Medulla oblongata (tissue), 1 donor: ENCODE data around the gene TAAR1.
"Not testable (repeated sequence)": the region's sequence is repeated elsewhere in the genome, so short reads cannot be mapped to it uniquely, and the experiment has no call there.

ENCODE experiments used
- DNase-seq: peaks from one replicate; pipeline ENCODE4 v3.0.0-alpha.2; 2015; ENCODE audit errors: extremely low spot score

The TAAR1 gene, protein sequence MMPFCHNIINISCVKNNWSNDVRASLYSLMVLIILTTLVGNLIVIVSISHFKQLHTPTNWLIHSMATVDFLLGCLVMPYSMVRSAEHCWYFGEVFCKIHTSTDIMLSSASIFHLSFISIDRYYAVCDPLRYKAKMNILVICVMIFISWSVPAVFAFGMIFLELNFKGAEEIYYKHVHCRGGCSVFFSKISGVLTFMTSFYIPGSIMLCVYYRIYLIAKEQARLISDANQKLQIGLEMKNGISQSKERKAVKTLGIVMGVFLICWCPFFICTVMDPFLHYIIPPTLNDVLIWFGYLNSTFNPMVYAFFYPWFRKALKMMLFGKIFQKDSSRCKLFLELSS

DNA sequence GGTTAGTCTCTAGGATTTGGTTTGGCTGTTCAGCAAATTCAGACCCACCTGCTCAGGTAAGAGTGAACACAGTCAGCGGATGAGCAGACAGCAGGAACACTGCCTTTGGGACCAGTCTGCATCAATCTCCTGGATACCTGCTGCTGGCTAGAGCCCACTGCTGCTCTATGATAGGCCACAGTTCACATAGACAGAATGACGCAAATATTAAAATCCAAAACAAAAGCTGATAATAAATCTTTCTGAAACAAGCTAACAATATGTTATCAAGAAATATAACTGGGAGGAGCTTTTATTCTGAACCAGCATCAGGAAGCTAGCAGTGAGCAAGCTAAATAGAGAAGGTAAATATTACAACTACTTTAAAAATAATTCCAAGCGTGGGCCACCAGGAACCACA lies at the start of gene TAAR1:
Gene TAAR1, minus strand, starts transcription at position 101 of the 400 bp plus-strand sequence. CDS start 13,179 bp downstream, outside the sequence.
- DNase-seq: no peak

DNA sequence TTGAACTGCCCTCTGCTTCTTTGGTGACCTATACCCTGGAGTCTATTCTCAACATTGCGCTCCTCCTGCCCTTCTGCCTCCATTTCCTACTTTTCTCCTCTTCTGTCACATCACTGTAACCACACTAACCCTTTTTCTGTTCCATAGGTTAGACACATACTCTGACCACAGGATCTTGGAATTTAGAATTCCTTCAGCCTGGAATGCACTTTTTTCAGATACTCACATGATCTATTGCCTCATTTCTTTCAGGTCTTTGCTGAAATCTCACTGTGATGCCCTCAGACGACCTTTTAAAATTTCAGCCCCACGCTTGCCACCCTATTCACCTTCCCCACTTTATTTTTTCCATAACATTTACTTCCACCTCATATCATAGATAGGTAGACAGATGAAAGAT lies 49.8 kb upstream of the TAAR1 start:
- no peak for DNase-seq

DNA sequence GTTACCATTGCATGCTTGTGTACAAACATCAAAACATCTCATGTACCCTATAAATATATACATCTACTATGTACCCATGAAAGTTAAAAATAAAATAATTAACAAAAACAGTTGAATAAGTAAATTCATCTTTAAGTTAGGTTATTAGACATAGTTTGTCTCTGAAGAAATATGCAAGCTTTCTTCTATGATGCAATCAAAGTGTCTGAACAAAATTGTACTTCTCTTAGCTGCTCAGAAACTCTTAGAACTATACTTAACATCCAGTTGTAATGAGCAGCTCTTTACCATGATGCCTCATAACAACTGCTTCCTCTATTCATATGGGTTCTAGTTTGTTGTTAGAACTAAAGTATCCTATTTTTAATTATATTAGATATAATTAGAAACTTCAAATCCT lies 49.0 kb upstream of the TAAR1 start:
- no peak for DNase-seq

DNA sequence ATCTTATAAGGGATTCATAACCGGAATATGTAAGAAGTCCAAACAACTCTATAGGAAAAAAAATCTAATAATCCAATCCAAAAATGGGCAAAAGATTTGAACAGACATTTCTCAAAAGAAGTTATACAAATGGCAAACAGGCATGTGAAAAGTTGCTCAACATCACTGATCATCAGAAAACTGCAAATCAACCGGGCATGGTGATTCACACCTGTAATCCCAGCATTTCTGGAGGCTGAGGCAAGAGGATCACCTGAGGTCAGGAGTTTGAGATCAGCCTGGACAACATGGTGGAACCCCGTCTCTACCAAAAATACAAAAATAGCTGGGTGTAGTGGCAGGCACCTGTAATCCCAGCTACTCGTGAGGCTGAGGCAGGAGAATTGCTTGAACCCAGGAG lies 47.8 kb upstream of the TAAR1 start:
- DNase-seq: not testable (repeated sequence)

DNA sequence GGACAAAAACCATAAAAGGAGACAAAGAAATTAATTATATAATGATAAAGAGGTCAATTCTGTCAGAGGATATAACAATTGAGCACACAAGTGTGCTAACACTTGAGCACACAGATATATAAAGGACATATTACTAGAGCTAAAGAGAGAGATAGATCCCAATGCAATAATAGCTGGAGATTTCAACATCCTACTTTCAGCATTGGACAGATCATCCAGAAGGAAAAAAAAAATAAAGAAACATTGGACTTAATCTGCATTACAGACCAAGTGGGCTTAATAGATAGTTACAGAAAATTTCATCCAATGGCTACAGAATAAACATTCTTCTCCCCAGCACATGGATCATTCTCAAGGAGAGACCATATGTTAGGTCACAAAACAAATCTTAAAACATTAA lies 45.0 kb upstream of the TAAR1 start:
- no peak for DNase-seq

DNA sequence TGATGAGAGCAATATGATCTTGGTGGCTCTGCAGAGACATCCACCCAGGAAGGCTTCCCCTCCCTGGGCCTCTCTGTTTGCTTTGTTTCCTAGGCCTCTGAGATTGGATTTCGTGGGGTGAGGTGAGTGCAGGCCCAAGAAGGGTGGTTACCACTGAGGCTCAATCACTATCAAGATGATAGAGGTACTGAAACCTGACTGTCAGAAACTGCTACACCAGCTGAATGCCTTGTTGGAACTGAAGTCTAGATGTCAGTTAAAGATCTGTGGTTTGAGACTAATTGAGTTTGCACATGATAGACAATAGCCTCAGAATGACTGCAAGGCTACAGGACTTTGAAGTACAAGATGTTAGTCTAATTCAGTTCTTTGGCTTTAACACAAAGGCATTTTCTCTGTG lies 39.6 kb upstream of the TAAR1 start:
- DNase-seq: no peak

DNA sequence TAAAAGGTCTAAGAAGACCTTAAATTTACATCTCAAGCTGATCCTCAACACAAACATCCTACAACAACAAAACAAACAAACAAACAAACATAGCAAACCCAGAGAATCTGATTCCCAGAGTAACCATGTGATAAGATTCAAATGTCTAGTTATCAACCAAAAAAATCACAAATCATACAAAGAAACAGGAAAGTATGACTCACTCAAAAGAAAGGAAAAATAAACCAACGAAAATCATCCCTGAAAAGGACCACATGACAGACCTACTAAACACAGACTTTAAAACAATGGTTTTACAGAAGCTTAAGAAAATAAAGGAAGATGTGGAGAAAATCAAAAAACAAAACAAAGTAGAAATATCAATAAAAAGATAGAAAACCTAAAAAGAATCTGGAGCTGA lies 36.8 kb upstream of the TAAR1 start:
- no peak for DNase-seq

DNA sequence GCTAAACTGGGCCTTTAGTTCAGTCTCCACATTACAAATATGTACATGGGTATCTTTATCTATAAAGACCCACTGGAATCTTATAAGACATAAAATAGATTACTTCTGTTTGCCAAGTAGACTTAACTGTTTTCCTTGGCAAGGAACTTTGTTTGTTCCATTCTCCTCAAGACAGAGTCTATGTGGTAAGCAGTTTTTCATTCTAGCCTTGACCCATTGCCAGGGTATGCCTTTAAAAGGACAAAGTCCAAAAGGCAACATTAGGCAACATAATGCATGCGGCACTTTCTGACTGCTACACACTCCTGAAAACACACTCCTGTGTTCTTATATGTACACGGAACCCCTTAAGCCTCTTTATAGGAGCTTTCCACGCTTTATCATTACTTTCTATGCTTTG lies 34.5 kb upstream of the TAAR1 start:
- no peak for DNase-seq

DNA sequence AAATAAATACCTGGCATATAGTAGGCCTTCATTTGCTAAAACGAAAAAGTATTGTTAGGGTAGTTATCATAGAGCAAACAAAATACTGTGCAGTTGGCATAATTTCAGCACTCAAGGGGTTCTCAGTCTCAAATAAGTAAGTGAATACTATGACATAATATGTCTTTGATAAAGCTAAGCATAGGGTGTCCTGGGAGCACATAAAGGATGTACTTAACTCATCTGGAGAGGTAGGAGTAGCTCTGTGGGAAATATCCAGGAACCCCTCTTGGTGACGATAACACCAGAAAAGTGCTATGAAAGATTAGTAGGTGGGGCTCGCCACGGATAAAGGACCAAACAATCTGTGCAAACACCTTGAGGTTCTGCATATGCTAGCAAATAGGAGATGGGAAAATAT lies 31.7 kb upstream of the TAAR1 start:
- no peak for DNase-seq

DNA sequence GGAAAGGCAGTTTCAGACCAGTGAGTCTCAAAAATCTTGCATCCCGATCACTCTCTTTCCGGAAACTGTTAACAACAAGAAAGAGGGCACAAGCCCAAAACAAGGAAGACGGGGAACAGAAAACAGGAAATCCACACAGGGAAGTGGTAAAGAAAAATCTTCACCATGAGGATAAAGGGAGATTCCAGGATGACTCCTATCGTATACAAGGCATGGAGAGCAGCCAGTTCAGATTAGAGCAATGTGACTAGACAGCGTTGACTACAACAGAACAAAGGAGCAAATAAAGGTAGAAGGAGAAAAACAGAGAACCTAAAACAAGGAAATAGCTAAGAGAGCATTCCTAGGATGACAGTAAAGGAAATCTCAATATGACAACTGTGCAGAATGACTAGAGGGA lies 28.3 kb upstream of the TAAR1 start:
- no peak for DNase-seq

DNA sequence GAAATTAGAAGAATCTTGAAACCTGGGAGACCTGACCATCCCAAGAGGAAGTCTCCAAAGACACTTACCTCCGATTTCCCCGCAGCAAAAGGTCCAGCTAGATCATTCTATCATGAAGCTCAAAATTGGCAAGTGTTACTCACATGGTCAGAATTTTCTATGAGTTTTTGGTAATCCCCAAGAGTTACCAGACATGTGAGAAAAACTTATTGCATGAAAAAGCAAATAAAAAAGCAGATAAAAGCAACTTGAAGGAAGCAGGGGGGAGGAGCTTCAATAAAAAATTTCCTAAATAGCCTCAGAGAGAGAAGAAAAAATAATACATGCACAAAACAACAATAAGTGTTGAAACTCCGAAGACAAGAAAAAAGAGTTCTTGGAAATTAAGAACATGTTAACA lies 27.5 kb upstream of the TAAR1 start:
- no peak for DNase-seq

DNA sequence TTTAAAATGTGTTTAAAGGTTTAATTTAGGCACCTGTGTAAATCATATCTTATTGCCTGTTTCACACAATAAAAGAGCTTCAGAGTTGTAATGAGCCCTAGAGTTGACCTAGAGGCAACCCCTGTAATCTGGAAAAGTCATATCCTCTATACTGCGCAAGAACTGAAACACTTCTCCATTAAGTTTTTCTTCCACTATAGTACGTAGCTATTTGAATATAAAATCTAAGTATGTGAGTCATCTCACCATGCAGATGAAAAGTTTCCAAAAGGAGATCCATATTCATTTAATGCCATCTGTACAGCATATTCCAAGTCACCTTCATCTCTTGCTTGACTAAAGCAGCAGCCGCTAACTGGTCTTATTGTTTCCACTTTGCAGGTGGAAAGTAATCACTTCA lies 26.0 kb upstream of the TAAR1 start:
- DNase-seq: no peak

DNA sequence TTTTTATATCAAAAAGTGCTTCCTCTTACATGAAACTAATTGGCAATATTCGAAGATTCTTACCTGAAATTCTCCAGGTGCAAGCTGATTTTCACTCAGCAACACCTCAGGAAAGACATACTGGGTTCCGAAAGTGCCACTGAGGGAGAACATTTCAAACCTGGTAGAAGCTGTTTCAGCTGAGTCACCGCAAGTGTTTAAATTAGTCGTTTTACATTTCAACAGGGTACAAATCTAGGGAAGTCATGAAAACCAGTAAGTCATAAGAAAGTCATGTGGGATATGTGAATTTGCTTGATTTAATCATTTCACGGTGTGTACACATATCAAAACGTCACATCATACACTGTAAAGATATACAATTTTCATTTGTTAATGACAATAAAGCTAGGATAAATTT lies 25.3 kb upstream of the TAAR1 start:
- DNase-seq: no peak

DNA sequence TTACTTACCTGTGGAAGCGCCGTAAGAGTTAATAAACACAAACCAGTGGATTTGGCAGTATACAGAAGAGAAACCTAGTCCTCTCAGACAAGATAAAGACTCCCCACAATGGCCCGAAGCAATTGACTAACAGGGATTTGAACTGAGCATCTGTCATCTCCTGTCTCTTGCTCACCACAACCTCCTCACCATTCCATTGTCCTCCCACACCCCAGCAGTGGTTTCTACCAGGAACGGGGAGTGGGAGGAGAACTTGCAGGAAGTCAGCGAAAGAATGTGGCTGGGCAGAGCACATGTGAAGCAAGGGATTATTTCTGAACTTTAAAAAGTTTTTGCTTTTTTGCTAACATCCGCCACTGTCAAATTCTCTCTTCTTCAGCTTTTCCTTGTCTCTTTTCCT lies 24.6 kb upstream of the TAAR1 start:
- DNase-seq: no peak

DNA sequence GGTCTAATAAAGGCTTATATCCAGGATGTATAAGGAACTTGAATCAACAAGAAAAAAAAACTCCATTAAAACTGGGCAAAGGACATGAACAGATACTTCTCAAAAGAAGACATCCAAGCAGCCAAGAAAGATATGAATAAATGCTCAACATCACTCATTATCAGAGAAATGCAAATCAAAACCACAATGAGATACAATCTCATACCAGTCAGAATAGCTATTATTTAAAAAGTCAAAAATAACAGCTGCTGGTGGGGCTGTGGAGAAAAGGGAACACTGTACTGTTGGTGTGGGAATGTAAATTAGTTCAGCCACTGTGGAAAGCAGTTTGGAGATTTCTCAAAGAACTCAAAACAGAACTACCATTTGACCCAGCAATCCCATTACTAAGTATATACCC lies 20.1 kb upstream of the TAAR1 start:
- not testable (repeated sequence) for DNase-seq

DNA sequence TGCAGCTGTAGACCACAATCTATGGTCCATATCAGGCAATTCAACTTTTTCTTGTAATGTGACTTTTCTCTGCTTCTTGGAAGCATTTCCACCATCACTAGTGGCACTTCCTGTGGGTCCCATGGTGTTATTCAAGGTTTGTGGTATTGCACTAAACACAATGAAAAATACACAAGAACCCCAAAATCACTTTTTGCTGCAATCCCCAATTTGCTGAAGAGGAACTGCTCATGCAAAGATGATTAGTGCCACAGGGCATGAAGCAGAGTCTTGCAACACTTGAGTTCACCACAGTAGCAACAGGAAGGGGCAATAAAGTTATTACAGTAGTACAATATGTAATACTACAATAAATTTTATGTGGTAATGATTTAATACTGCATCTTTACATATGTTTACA lies 16.8 kb upstream of the TAAR1 start:
- no peak for DNase-seq

DNA sequence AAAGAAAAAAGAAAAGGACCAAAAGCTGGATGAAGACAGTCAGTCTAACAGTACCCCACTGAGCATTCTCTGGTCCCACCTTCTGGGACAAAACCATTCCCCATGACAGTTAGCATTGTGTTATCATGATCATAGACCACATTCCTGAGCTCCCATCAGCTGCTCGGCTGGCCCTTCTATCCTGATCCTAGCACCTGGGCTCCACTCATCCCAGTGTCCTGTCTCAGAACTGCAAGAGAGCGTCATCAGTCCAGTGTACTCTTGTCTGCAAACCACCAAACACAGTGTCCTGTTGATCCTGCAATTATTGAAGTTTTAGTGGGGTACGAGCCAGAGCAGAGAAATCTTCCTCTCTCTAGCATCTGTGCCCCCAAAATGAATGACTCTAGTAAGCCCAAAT lies 16.0 kb upstream of the TAAR1 start:
- no peak for DNase-seq

DNA sequence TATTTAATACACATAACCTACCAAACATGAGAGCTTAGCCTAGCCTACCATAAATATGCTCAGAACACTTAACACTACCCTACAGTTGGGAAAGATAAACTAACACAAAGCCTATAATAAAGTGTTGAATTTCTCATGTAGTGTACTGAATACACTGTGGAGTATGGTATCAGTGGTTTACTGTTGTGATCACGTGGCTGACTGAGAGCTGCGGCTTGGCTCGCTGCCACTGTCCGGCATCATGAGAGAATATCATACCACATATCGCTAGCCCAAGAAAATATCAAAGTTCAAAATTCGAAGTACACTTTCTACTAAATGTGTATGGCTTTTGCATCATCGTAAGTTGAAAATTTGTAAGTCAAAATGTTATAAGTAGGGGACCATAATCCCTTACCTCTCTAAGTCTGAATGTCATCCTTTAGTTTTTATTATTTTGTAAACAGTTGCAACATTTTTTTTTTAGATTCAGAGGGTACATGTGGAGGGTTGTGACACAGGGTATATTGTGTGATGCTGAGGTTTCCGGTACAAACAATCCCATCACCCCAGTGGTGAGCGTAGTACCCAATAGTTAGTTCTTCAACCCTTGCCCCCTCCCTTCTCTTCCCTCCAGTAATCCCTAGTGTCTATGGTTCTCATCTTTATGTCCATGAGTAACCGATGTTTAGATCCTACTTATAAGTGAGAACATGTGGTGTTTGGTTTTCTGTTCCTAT lies 14.6 kb upstream of the TAAR1 start:
- no peak for DNase-seq

DNA sequence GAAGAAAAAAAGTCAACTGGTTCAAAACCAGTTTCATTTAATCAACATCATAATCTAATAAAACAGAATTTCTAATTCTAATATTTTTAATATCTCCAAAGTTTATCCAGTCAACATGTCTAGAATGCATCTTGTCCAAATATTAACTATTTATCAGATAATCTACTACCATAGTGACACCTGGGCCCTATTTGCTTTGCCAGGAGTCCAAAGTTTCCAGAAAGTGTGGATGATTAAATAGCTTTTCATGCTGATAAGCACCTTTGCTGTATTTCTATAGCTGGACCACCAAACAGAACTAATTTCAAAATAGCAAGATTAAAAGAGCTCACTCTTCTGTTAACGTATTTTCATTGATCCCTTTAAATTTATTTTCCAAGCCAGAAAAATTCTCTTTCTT lies 12.3 kb upstream of the TAAR1 start:
- DNase-seq: no peak

DNA sequence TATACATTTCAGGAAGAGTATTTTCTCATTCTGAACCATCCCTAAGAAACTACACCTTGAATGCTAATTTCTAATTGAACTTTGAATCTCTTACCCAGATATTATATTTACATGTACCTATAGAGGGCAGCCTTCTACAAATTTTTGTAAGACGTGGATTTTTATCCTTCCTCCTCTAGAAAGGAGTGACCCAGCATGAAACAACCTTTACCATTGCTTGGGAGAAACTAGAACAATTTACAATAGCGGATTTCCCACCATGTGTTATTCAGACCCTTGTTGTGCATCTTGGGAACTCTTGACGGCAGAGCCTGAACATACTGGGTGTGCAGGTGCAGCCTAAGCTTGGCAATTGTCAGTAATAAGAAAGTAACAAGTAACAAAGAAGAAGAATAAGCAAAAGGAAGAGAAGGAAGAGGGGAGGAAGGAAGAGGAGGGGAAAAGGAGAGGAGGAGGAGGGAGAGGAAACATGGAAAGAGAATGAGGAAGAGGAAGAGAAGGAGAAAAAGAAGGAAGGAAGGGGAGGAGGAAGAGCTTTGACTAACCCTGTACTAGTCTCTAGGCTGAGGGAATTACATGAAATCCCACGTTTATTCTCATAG lies 10.8 kb upstream of the TAAR1 start:
- peak; percentile 55 for DNase-seq

DNA sequence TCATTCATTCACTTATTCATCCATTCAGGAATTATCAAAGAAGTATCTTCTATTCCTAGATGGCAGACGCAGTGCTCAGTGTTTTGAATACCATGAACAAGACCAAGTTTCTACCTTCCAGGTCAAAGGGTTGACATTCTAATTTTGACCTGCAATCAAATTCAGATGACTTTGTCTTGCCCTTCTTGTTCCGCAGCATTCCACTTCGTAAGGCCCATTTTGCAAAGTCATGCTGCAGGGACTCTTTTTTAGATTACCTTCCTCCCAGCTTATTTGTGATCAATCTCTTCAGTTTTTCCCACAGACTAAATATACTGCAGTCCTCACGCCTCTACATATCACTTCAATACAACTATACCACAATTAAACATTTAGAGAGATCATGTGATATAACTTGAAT lies 7.1 kb upstream of the TAAR1 start:
- no peak for DNase-seq

DNA sequence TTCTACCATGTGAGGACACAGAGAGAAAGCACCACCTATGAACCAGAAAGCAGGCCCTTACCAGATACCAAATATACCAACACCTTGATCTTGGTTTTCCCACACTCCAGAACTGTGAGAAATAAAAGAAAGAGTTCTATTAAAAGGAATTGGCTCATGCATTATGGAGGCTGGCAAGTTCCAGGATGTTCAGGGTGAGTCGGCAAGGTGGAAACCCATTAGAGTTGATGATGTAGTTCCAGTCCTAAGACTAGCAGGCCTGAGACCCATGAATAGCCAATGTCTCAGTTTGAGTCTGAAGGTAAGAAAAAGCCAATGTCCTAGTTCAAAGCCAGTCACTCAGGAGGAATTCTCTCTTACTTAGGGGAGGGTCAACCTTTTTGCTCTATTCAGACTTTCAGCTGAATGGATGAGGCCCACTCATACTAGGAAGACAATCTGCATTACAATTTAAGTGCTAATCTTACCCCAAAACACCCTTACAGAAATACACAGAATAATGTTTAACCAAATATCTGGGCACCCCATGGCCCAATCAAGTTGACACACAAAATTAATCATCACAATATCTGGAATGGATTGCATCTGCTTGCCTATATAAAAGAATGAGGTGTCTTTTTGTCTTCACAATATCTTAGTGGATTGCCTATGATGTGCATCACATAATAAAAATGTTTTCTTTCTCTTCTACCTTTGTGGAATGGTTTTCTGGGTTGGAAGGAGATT lies 5.5 kb upstream of the TAAR1 start:
- no peak for DNase-seq

DNA sequence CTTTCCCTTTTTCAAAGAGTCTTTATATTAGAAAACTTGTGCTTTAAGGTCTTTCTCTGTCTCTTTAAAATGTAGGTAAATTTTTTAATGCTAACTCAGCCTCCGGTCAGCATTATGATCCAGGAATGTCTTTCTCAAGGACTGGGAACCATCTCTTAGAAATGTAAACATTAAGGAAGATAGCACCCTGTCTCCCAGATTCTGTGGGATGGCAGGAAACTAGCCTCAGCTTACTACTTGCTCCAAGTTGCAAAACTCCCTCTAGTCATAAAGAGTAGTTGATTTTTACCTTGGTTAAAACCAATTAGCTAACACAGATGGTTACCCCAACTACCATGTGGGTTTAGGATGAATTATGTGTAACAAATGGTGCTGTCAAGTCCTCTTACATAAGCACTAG lies 4.7 kb upstream of the TAAR1 start:
- no peak for DNase-seq
